Measurements from ENCODE around the gene SNW1.

DNA sequence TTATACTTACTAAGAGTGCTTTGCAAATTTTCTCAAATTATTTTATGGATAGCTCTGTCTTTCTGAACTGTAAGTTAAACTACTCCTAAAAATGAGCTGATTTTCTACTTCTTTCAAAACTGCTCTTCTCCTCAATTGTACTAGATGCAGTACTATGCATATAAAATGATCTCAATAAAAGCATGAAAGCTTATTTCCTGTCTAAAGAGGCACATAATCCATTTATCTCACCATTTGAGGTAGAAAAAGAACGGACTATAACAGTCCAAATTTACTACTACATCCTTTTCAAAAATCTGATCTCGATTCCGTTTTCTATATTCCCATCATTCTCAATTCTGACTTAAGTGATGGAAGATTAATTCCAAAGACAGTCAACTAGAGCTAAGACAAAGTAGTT, 38.7 kb downstream of the SNW1 start:
- TF ChIP-seq GATA3 (IDR thresholded peaks at IDR 0.05; ENCODE audit: low read depth, low read length) (no peak), GATA2 (IDR thresholded peaks at IDR 0.05; ENCODE audit: low read depth, low read length) (no peak)
